CD4-positive, alpha-beta T cell treated with Interleukin-10 for 1 hour (primary cell): ENCODE measurements around the gene CSH1.
"Not testable (repeated sequence)": the region's sequence is repeated elsewhere in the genome, so short reads cannot be mapped to it uniquely, and the experiment has no call there.

Experiments used
- DNase-seq: peaks from one replicate; pipeline ENCODE4 v3.0.0-alpha.2; 2020

Gene CSH1

GRCh38 chr17:63896524-63897354, at the start of gene CSH1:
Gene CSH1 (minus strand): TSS chr17:63896574. CDS start chr17:63896511, 63 bp downstream.
- not testable (repeated sequence) for DNase-seq

- no peak for DNase-seq
Observed at GRCh38 chr17:63945784-63946439, 49.5 kb upstream of the CSH1 start.

GRCh38 chr17:63944736-63945499, 48.5 kb upstream of the CSH1 start:
- DNase-seq = no peak

GRCh38 chr17:63943745-63944144, 47.4 kb upstream of the CSH1 start:
- no peak for DNase-seq

GRCh38 chr17:63942309-63942985, 46.1 kb upstream of the CSH1 start:
- no peak for DNase-seq

- no peak for DNase-seq
Observed at GRCh38 chr17:63941751-63942150, 45.4 kb upstream of the CSH1 start.

- DNase-seq = no peak
Observed at GRCh38 chr17:63941162-63941561, 44.8 kb upstream of the CSH1 start.

- no peak for DNase-seq
Observed at GRCh38 chr17:63940584-63940983, 44.2 kb upstream of the CSH1 start.

- DNase-seq = no peak
Observed at GRCh38 chr17:63939884-63940283, 43.5 kb upstream of the CSH1 start.

GRCh38 chr17:63939401-63939800, 43.0 kb upstream of the CSH1 start:
- DNase-seq = no peak

GRCh38 chr17:63937920-63938319, 41.5 kb upstream of the CSH1 start:
- DNase-seq = no peak

GRCh38 chr17:63937319-63937718, 40.9 kb upstream of the CSH1 start:
- DNase-seq = no peak

GRCh38 chr17:63934183-63935112, 38.1 kb upstream of the CSH1 start:
- no peak for DNase-seq

GRCh38 chr17:63933598-63933997, 37.2 kb upstream of the CSH1 start:
- no peak for DNase-seq

- DNase-seq = no peak
Observed at GRCh38 chr17:63932721-63933120, 36.3 kb upstream of the CSH1 start.

- peak; percentile 33 for DNase-seq
Observed at GRCh38 chr17:63931981-63932561, 35.7 kb upstream of the CSH1 start, which contains the start of gene CD79B. Gene CD79B (minus strand): TSS chr17:63932331. CDS start chr17:63932261, 70 bp downstream.

- DNase-seq = peak; percentile 72
Observed at GRCh38 chr17:63930951-63931575, 34.7 kb upstream of the CSH1 start.

- no peak for DNase-seq
Observed at GRCh38 chr17:63929860-63930766, 33.7 kb upstream of the CSH1 start.

- DNase-seq = no peak
Observed at GRCh38 chr17:63928966-63929695, 32.8 kb upstream of the CSH1 start.
